GM18526 (cell line): ENCODE results near the gene TRIP4.

Experiments
- POLR2A ChIP-seq: IDR thresholded peaks from 3 replicates; pipeline ENCODE4 v1.6.1; 2011; ENCODE audit not compliant: insufficient read length; ENCODE audit errors: extremely low read depth

Gene TRIP4

DNA sequence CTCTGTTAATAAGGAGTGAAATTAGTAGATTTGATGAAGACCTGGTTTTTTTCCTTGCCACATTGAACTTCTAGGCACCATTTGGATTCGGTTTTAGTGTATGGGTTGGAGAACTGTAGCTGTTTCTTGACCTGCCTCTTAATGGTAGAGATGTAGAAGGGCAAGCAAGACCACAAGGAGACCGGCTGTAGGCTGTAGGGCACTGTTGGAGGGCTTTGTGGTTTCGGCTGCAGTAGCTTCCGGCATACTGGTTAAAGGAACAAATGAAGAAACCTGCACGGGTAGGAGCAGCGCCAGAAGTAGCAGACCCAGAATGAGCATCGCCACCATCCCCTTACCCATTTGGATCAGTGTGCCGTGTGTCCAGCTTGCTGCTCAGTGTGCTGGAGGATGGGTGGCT is 14.3 kb upstream of the TRIP4 start:
- TF ChIP-seq POLR2A: no peak

DNA sequence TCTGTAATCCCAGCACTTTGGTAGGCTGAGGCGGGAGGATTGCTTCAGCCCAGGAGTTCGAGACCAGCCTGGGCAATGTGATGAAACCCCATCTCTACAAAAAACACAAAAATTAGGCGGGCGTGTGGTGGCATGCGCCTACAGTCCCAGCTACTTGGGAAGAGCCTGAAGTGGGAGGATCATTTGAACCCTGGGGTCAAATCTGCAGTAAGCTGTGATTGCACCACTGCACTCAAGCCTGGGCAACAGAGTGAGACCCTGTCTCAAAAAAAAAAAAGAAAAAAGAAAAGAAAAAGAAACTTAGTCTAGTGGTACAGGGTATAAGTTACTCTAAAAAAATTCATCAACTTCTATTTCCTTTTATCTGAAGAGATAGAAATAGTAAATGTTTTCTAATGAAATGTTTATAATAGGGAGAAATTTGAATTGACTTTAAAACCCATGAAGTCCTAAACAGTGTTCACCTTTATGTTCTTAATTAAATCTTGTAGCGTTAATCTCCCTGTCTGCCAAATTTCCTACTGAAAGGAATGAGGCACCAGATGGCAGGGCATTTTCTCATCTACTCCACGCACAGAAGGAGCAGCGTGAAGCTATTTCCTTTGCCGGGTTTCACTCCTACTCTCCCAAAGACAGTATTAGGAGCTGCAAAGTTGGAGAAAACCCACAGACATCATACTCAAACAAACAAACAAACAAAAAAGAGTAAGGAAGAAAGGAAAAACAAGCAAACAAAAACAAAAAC is 8.2 kb upstream of the TRIP4 start:
- TF ChIP-seq POLR2A: no peak

DNA sequence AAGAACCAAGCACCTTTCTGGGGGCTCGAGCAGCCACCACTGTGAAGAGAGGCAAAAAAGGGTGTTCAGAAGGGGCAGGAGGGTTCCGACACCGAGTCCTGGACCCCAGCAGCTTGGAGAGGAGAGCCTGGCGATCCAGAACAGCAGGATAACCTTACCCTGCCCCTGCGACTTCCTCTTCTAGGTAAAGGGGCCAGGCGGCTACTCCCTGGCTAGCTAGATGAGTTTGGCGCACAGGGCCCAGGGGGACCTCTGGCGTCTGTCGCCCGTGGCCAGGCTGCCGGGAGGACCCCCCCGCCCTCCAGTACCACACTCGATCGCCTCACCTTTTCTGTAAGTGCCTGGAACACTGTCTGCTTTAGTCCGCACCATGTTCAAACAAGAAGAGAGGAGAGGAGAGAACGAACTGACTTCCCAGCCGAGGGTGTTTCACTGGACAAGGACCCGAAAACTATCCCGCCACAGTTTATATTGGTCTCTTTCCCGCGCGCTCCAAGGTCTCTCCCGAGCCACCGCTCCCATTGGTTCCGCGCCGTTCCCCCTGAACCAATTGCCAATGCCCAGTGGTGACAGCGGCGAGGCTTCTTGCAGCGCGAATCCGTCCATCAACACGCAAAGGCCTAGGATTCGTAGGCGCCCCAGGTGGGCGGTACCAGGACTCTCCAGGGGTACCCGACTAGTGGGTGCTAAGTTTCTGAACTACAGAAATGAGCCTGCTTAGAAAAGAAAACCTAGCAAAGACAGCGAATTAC is 6.5 kb upstream of the TRIP4 start, which contains the start of gene PCLAF:
Gene PCLAF (minus strand): TSS at position 442 of the 752 bp plus-strand sequence. CDS start 70 bp downstream, at position 372.
- peak; percentile 76 for TF ChIP-seq POLR2A

DNA sequence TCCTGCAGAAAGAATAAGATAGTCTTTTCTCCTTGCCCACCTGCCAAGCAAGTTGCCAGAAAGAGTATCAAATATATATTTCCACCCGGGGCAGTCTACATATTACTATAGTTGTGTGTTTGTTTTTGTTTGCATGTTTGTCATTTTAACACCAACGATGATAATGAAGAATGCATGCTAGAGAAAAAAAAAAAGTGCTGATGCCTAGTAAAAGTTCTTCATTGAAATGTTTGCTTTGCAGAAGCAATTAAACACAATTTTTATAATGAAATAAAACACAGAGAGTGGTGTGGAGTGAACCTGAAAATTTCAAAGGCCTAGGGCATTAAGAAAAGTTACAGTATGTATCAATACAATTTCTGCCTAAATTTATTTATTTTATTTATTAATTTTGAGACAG is 3.9 kb upstream of the TRIP4 start:
- no peak for TF ChIP-seq POLR2A

DNA sequence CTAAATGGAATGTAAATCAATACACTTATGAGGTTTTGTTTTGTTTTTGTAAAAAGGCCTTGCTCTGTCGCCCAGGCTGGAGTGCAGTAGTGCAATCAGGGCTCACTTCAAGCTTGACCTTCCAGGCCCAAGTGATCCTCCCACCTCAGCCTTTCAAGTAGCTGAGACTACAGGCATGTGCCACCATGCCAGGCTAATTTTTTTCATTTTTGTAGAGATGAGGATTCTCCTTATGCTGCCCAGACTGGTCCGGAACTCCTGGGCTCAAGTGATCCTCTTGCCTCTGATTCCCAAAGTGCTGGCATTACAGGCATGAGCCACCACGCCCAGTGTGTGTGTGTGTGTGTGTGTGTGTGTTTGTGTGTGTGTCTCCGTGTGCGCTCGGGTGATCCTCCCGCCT is 1.3 kb upstream of the TRIP4 start:
- TF ChIP-seq POLR2A: no peak

DNA sequence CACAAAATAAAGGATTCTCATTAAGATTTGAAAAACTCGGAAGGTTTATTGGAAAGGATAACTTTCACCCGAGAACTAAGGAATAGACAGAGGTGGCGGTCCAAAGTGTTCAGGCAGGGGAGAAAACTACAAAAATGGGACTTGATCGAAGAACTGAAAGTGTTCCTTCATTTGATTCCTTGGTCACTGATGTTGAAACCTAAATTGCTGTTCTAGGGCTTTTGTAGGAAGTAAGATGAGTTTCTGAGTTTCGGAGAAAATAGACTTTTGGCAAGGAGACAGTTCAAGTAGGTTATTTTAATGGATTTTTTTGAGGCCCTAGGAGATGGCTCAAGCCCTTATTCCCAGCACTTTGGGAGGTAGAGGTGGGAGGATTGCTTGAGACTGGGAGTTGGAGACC is 1.4 kb downstream of the TRIP4 start:
- TF ChIP-seq POLR2A: no peak

DNA sequence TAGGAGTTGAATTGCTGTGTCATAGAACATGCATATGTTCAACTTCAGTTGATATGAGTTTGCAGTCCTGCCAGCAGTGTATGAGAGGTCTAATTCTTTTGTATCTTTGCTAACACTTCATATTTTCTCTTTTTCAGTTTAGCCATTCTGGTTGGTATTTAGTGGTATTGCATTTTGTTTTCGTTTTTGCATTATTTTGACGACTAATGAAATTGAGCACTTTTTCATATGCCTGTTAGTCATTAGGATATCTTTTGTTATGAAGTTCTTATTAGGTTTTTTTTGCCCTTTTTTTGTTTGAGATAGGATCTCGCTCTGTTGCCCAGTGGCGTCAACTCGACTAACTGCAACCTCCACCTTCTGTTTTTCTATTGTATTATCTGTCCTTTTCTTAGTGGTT is 9.2 kb downstream of the TRIP4 start:
- TF ChIP-seq POLR2A: no peak

DNA sequence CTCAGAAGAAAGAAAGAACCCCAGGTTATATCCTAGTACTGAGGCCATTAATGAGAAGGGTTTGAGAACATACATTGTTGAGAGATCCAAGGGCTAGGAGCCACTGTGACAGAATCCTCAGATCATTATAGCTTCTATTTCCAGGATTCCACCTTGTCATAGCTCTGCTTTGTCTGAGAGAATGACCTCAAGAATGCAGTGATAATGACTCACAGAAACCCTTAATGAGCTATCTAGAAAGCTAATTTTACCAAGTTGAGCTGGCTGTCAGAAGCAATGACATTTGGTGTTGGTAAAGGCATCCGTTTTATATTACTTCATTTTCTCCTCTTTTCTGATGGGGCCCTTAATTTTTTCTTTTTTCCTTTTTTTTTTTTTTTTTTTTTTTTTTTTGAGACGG is 10.9 kb downstream of the TRIP4 start:
- TF ChIP-seq POLR2A: no peak

DNA sequence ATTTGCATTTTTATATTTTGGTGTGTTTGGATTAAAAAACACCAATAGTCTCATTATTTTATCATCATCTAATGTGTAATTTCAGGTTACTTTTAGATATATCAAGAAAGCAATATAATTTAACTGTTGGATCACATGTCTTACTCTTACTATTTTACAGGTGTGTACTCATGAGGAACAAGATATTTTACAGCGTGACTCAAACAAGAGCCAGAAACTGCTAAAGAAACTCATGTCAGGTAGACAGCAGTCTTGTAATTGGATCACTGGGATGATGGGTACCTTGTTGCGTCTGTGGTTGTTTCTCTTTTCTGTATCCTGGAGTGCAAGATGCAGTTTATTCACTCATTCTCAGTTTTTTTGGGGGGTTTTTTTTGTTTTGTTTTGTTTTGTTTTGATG is 12.9 kb downstream of the TRIP4 start:
- no peak for TF ChIP-seq POLR2A

DNA sequence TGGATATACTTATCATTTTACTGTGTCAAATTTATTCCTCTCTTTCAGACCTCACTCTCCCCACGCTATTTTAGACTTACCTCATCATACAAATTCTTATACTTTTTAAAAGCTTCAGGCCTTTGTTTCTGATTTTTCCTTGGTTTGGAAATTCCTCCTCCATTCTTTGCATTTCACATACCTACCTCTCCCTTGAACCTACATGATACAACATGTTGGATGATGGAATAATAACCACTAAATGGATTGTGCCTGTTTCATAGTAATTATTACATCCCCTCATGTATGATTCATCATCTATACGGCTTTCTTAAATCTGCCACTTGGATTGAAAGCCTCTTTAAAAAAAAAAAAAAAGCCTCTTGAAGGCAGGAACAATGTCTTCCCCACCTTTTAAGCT is 24.6 kb downstream of the TRIP4 start:
- no peak for TF ChIP-seq POLR2A

DNA sequence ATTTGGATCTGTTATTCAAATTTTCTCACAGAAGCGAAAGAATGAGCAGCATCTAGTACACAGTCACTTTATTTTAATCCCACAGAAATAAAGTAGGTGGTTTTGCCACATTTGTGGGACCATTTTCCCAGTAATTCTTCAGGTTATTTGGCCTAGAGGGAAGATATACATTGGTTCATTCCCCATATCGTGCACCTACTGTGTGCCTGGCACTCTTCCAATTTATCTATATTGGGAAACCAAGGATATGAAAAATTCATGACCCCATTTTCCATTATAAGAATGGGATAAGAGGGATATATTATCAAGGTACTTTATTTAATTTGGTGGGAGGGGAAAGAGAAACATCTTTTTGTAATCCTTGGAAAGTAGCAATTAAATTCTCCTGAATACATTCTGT is 35.1 kb downstream of the TRIP4 start:
- TF ChIP-seq POLR2A: no peak

DNA sequence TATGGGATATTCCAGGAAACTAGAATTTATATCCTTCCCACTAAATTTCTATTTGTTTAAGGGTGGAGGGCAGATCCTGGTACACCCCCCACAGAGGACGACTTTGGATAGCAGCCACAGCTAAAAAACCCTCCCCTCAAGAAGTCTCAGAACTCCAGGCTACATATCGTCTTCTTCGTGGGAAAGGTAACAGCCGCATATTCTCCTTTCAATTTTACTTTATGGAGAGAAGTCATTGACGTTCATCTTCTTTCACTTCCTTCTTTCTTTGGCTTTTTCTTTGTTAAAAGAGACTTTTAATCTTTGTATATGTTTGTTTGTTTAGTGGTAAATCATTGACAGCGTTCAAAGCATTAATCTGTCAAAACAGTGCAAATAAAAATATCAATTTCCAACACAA is 36.3 kb downstream of the TRIP4 start:
- no peak for TF ChIP-seq POLR2A

DNA sequence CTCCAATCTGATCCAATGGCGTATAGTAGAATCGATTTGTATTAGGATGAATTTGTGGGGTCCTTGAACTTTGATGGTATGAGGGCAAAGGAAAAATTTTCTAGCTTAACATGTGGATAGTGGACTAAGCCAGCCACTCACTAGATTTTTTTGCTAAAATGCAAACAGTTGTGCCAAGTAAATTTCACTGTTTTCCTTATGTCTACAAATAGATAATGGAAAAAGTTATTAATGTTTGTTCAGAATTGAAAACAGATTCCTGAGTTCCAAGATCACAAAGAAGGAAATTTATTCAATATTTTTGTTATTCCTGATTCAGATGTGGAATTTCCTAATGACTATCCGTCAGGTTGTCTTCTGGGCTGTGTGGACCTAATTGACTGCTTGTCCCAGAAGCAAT is 37.6 kb downstream of the TRIP4 start:
- TF ChIP-seq POLR2A: no peak

DNA sequence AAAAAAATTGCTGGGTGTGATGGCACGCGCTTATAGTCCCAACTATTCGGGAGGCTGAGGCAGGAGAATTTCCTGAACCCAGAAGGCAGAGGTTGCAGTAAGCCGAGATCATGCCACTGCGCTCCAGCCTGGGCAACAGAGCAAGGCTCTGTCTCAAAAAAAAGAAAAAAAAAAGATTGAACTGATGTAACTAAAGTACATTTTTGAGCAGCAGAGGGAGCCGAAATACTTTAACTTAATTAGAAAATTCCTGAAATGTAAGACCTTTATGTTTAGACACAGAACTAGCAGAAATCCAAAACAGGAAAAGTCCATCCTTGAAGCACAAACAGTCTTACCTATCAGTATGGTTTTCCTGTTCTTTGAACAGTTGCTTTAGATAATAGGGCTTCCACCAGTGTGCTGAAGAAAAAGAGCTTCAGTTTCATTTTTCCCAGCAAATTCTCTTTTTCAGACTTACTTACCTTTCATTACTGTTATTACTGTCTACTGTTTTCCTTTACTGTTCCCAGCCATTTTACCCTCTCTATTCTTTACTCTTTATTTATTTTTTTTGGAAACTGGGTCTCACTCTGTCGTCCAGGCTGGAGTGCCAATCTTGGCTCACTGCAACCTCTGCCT is 39.3 kb downstream of the TRIP4 start:
- no peak for TF ChIP-seq POLR2A

DNA sequence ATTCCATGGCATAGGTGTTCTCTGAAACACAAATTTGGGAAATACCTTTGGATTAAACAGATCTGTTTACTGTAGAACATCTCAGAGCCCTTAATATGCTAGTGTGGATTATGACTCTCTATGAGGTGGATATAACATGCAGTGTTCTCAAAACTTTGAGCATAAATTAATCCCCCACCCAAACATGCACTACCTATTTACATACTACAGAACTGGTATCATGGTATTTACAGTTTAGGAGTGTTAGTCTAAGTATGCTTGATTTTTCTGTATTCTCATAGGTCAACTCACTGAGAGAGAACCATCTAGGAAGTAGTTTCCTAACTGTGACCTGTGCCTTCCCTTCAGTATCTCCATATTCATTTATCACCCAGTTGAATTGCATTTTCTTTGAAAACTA is 41.8 kb downstream of the TRIP4 start:
- TF ChIP-seq POLR2A: no peak
